Stimulated activated naive CD8-positive, alpha-beta T cell treated with anti-CD3 and anti-CD28 coated beads, Interleukin-15, Interleukin-2, amounts not matched to agents 100 U/mL and 50 U/mL, for 24 hours (primary cell): ENCODE measurements around the gene AMD1.

Source experiments
- ATAC-seq: fragments of 150-1000 bp; cut with Tn5 transposase; one replicate; pipeline ENCODE4 v1.10.0; 2021
- DNase-seq: peaks from one replicate; pipeline ENCODE4 v3.0.0; 2021

Gene AMD1

DNA sequence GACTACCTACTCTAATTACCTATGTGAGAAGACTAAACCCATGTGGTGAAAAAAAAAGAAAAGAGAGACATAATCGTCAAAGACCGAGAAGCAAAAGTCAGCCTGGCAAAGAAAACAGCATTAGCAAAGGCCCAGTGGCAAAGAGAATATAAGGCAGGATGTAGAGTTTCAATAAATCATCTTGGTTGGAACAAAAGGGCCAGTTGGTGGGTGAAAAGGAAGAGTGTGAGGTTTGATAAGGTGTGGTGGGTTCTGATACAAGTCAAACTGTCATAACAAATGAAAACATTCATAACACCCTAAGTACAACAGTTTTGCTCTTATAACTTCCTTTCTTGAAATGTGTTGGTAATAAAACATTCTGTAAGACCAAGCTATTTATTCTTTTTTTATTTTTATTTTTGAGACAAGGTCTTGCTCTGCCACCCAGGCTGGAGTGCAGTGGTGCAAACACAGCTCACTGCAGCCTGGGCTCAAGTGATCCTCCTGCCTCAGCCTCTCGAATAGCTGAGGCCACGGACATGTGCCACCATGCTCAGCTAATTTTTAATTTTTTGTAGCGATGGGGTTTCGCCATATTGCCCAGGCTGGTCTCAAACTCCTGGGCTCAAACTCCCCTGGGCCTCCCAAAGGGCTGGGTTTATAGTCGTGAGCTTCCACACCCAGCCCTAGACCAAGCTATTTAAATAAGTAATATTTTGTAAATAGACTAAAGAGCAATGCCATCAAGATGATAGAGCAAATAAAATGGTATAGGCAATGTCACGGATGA is 65.0 kb downstream of the AMD1 start:
- peak; percentile 41 for ATAC-seq

GRCh38 chr6:110944681-110945151 is 70.1 kb downstream of the AMD1 start:
- peak; percentile 99 for ATAC-seq
- peak; percentile 32 for DNase-seq

More for the DNA sequence above, 65.0 kb downstream of the AMD1 start:
- no peak for DNase-seq
